Uterus (tissue), 2 donors: Measurements from ENCODE around the gene SLC9A1.

Source experiments
- CTCF ChIP-seq, 4 experiments: fragments of 200-600 bp in 2 of 4; fragments of 450-650 bp in 2 of 4; sonication (generic) in 2 of 4; IDR thresholded peaks; one replicate each; pipeline ENCODE4 v1.5.1; 2016 to 2019; ENCODE audit warnings: antibody characterized with exemption in 4 of 4, mild to moderate bottlenecking in 2 of 4, moderate library complexity in 1 of 4
- POLR2A ChIP-seq, 2 donors: fragments of 450-650 bp; IDR thresholded peaks; one replicate each; pipeline ENCODE4 v1.6.1; 2016; ENCODE audit warnings: antibody characterized with exemption in 2 of 2, mild to moderate bottlenecking in 1 of 2, moderate library complexity in 1 of 2

GRCh38 chr1:27120854-27121253, 34.1 kb downstream of the SLC9A1 start:
- TF ChIP-seq CTCF (IDR thresholded peaks at IDR 0.05) (no peak), POLR2A (IDR thresholded peaks at IDR 0.05) (no peak)
